ENCODE data around the gene SMIM1. TPM values are rescaled to one million over a fixed set of nuclear protein-coding genes. Genes with fewer than 3 reads are reported as not detected.

SMIM1 gene
- total RNA-seq, 3 donors from 2014 or later (not counting 1 experiment from before 2014, with no cell fraction given), result 0.78 to 2.6 (median 1.6) TPM

DNA sequence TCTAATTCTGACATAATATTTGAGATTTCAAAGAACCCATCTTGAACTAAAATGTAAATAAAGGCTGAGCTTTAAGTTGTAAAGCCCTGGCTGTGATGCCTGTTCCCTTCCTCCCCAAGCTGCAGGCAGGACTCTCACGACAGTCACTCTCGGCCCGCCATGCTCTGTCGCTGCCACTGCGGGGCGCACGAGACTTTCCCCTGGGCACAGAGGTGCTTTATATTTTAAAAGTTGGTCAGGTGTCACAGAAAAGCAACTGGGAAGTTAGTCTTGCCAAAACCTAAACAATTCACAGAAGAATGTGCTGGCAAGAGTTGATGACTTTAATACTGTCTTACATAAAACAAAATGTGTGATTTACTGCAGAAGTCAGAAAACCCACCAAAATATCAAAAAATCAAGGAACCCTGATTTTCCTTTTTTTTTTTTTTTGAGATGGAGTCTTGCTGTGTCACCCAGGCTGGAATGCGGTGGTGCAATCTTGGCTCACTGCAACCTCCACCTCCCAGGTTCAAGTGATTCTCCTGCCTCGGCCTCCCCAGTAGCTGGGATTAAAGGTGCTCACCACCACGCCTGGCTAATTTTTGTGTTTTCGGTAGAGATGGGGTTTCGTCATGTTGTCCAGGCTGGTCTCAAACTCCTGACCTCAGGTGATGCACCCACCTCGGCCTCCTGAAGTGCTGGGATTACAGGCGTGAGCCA is 13.1 kb downstream of the SMIM1 start:
- no peak for DNase-seq
- peaks cover 5 to 21% of the 10 kb centered on the region in 2 donors for H3K4me1 Mint-ChIP-seq

DNA sequence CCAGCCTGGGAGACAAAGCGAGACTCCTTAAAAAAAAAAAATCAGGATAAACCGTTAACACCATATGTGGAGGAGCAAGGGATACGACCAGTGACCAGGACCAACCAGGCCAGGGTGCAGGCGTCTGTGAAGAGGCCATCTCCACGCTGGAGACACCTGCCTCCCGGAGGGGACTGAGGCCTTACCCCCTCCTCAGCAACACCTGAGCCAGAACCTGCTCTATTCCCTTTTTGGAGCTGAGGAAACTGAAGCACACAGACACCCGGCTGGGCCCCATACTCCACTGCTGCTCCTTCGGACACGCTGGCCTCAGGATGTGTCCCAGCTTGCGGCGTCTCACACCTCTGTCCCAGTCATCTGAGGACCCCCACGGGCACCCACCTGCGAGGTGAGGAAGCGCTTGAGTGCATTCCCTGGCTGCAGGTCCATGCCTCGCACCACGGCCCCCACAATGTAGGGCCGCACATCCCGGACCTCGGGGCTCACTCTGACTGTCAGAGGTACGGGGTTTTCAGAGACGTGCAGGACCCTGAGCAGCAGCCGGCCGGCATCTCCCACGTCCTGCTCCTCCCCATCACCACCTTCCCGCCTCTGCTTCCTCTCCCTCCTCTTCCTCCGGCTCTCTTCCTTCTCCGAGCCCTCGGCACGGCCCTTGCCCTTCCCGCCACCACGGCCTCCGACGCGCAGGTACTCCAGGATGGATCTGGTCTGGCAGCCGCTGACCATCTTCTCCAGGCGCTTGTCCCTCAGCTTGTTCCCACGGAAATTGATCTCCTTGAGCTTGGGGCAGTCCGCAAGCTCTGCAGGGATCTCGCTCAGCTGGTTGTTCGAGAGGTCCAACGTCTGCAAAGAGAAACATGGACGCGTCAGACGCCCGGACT is 14.2 kb downstream of the SMIM1 start:
- no peak overlapping the region for H3K4me3 Mint-ChIP-seq
- no peak for ATAC-seq
- Histone ChIP-seq H3K9me3 (ENCODE audit: control insufficient read depth, insufficient read depth, low read length) (no peaks in the 10 kb centered on the region), H3K4me3 (ENCODE audit: low read length) (no peak overlapping the region), H3K27ac (ENCODE audit: low read length) (peak overlapping the region; percentile 0), H3K27me3 (ENCODE audit: control insufficient read depth, insufficient read depth, low read length) (no peaks in the 10 kb centered on the region), H3K4me1 (ENCODE audit: control insufficient read depth, insufficient read depth, low read length) (peaks cover 32% of the 10 kb centered on the region), H3K36me3 (ENCODE audit: control insufficient read depth, insufficient read depth, low read length) (peaks cover 48% of the 10 kb centered on the region)
- WGBS (ENCODE audit: insufficient coverage), result 95% methylated on average over 45 of the region's 45 CpGs
- H3K4me1 Mint-ChIP-seq, result peaks cover 5 to 22% of the 10 kb centered on the region in 2 donors
- no peaks in the 10 kb centered on the region for H3K27me3 Mint-ChIP-seq (ENCODE audit: low read depth in 2 of 2)
- no peak for TF ChIP-seq CTCF (IDR thresholded peaks at IDR 0.05)
- H3K36me3 Mint-ChIP-seq, result no peaks in the 10 kb centered on the region
- no peak for DNase-seq
- H3K27ac Mint-ChIP-seq, result peak overlapping the region; percentile 71 to 79
- intact Hi-C loops (cut with micrococcal nuclease), result no loop called here
- no peaks in the 10 kb centered on the region for H3K9me3 Mint-ChIP-seq

More for the DNA sequence above, 13.1 kb downstream of the SMIM1 start:
- 96% methylated on average over 13 of the region's 14 CpGs for WGBS (ENCODE audit: insufficient coverage)
- H3K4me1 ChIP-seq (ENCODE audit: control insufficient read depth, insufficient read depth, low read length), result peaks cover 32% of the 10 kb centered on the region
- Mint-ChIP-seq H3K4me3 (no peak overlapping the region), H3K36me3 (no peaks in the 10 kb centered on the region), H3K27ac (no peak overlapping the region), H3K9me3 (no peaks in the 10 kb centered on the region), H3K27me3 (ENCODE audit: low read depth in 2 of 2) (no peaks in the 10 kb centered on the region)
- H3K9me3 ChIP-seq (ENCODE audit: control insufficient read depth, insufficient read depth, low read length), result no peaks in the 10 kb centered on the region
- H3K27ac ChIP-seq (ENCODE audit: low read length), result no peak overlapping the region
- TF ChIP-seq CTCF (IDR thresholded peaks at IDR 0.05), result no peak
- H3K36me3 ChIP-seq (ENCODE audit: control insufficient read depth, insufficient read depth, low read length), result peaks cover 55% of the 10 kb centered on the region
- H3K4me3 ChIP-seq (ENCODE audit: low read length), result no peak overlapping the region
- intact Hi-C loops (cut with micrococcal nuclease), result no loop called here
- H3K27me3 ChIP-seq (ENCODE audit: control insufficient read depth, insufficient read depth, low read length), result no peaks in the 10 kb centered on the region
- no peak for ATAC-seq

DNA sequence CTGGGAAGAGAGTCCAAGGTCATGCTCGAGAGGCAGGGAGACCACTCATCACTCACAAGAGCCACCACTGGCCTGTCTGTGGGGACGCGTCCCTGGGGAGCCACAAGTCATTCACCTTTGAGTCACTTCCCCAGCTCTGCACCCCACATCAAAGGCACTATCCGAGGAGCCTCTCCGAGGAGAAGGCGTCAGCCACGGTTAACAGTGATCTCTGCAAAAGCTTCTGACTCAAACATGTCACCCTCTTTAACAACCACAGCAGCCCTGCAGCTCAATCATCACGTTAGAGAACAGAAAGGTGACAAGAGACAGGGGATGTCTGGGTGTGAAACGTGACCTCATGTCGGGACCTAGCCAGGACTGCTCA is 14.8 kb downstream of the SMIM1 start:
- Histone ChIP-seq H3K4me1 (ENCODE audit: control insufficient read depth, insufficient read depth, low read length) (peaks cover 32% of the 10 kb centered on the region), H3K27me3 (ENCODE audit: control insufficient read depth, insufficient read depth, low read length) (no peaks in the 10 kb centered on the region), H3K36me3 (ENCODE audit: control insufficient read depth, insufficient read depth, low read length) (peaks cover 45% of the 10 kb centered on the region), H3K27ac (ENCODE audit: low read length) (peak overlapping the region; percentile 0), H3K4me3 (ENCODE audit: low read length) (no peak overlapping the region), H3K9me3 (ENCODE audit: control insufficient read depth, insufficient read depth, low read length) (no peaks in the 10 kb centered on the region)
- TF ChIP-seq CTCF (IDR thresholded peaks at IDR 0.05), result no peak
- H3K27me3 Mint-ChIP-seq (ENCODE audit: low read depth in 2 of 2), result no peaks in the 10 kb centered on the region
- no peaks in the 10 kb centered on the region for H3K36me3 Mint-ChIP-seq
- DNase-seq, result peak in 1 of 2 donors; percentile 64
- 44% methylated on average over 10 of the region's 10 CpGs for WGBS (ENCODE audit: insufficient coverage)
- no peaks in the 10 kb centered on the region for H3K9me3 Mint-ChIP-seq
- peaks cover 5 to 25% of the 10 kb centered on the region in 2 donors for H3K4me1 Mint-ChIP-seq
- H3K27ac Mint-ChIP-seq, result peak overlapping the region; percentile 71 to 79
- intact Hi-C loops (cut with micrococcal nuclease), result no loop called here
- ATAC-seq, result peak; percentile 73 to 79 (median 76)
- H3K4me3 Mint-ChIP-seq, result no peak overlapping the region

All from natural killer cell (primary cell).